NT2/D1 (cell line): ENCODE data around the gene ZNF366.

ENCODE experiments used
- SUZ12 ChIP-seq: IDR thresholded peaks from 2 replicates; pipeline ENCODE4 v1.6.1; 2011; ENCODE audit not compliant: insufficient read length, insufficient read depth; ENCODE audit errors: extremely low read depth
- YY1 ChIP-seq: IDR thresholded peaks from 2 replicates; pipeline ENCODE4 v1.6.1; 2011; ENCODE audit not compliant: insufficient read length, insufficient read depth
- ZNF274 ChIP-seq: IDR thresholded peaks from 2 replicates; pipeline ENCODE4 v1.6.1; 2011; ENCODE audit warnings: mild to moderate bottlenecking, low read depth, low read length

- no peak for TF ChIP-seq YY1
- no peak for TF ChIP-seq ZNF274
- TF ChIP-seq SUZ12: no peak
Measured at GRCh38 chr5:72397836-72398235, 109.4 kb downstream of the ZNF366 start.
